HepG2 (cell line): ENCODE results near the gene SAE1. TPM values are rescaled to one million over a fixed set of nuclear protein-coding genes. Genes with fewer than 3 reads are reported as not detected.

ENCODE experiments used
- DR1 ChIP-seq: sonication (generic); formaldehyde crosslinking; IDR thresholded peaks from 2 replicates; pipeline ENCODE4 v1.8.0; 2021; ENCODE audit warnings: mild to moderate bottlenecking, missing genetic modification reagents, inconsistent platforms
- DRAP1 ChIP-seq: IDR thresholded peaks from 2 replicates; pipeline ENCODE4 v1.6.1; 2016; ENCODE audit warnings: missing genetic modification reagents, missing compliant biosample characterization
- GLMP ChIP-seq: sonication (generic); formaldehyde crosslinking; IDR thresholded peaks from 2 replicates; pipeline ENCODE4 v1.9.0; 2021; ENCODE audit warnings: missing genetic modification reagents, mild to moderate bottlenecking, borderline replicate concordance
- JUN ChIP-seq: sonication (generic); formaldehyde crosslinking; IDR thresholded peaks from 2 replicates; pipeline ENCODE4 v1.4.0; 2020; ENCODE audit warnings: mild to moderate bottlenecking, missing genetic modification reagents
- LCORL ChIP-seq, 2 experiments: fragments of 450-650 bp in 1 of 2; sonication (generic) in 1 of 2; formaldehyde crosslinking in 1 of 2; IDR thresholded peaks; 2 replicates each; pipeline versions ENCODE4 v1.5.0 to v1.6.1; 2017 to 2020; ENCODE audit warnings: antibody characterized with exemption in 1 of 2, missing genetic modification reagents in 1 of 2
- PAX8 ChIP-seq: sonication (generic); formaldehyde crosslinking; IDR thresholded peaks from 2 replicates; pipeline ENCODE4 v1.8.0; 2022; ENCODE audit warnings: mild to moderate bottlenecking, missing genetic modification reagents, borderline replicate concordance
- POLR2A ChIP-seq, 2 experiments: IDR thresholded peaks; 2 replicates each; pipeline ENCODE4 v1.6.1; 2011; ENCODE audit warnings: low read depth in 2 of 2, low read length in 2 of 2, mild to moderate bottlenecking in 1 of 2, moderate library complexity in 1 of 2; ENCODE audit not compliant: insufficient read depth in 1 of 2
- RBM22 ChIP-seq: fragments of 200-400 bp; formaldehyde crosslinking; optimal IDR thresholded peaks from 2 replicates; pipeline ENCODE3; 2017; ENCODE audit warnings: mild to moderate bottlenecking, low read length, moderate library complexity
- RERE ChIP-seq: IDR thresholded peaks from 2 replicates; pipeline ENCODE4 v1.6.1; 2016; ENCODE audit warnings: low read depth, missing genetic modification reagents, missing compliant biosample characterization
- RNF219 ChIP-seq: sonication (generic); formaldehyde crosslinking; IDR thresholded peaks from 2 replicates; pipeline ENCODE4 v1.5.0; 2020; ENCODE audit warnings: mild to moderate bottlenecking, missing genetic modification reagents
- SOX6 ChIP-seq, 2 experiments: fragments of 450-650 bp in 1 of 2; sonication (generic) in 1 of 2; formaldehyde crosslinking in 1 of 2; IDR thresholded peaks; 2 replicates each; pipeline versions ENCODE4 v1.4.0 to v1.6.1; 2017 to 2020; ENCODE audit warnings: antibody characterized with exemption in 1 of 2, mild to moderate bottlenecking in 1 of 2, missing genetic modification reagents in 1 of 2
- ZNF367 ChIP-seq: sonication (generic); formaldehyde crosslinking; IDR thresholded peaks from 2 replicates; pipeline ENCODE4 v1.4.0; 2020; ENCODE audit warnings: missing genetic modification reagents, borderline replicate concordance
- ZNF710 ChIP-seq: sonication (generic); formaldehyde crosslinking; IDR thresholded peaks from 2 replicates; pipeline ENCODE4 v1.5.0; 2020; ENCODE audit warnings: mild to moderate bottlenecking, missing genetic modification reagents, borderline replicate concordance
- ZNF75D ChIP-seq: sonication (generic); formaldehyde crosslinking; IDR thresholded peaks from 2 replicates; pipeline ENCODE4 v1.8.1; 2023; ENCODE audit warnings: missing genetic modification reagents, mild to moderate bottlenecking, borderline replicate concordance
- ZNF83 ChIP-seq: sonication (generic); formaldehyde crosslinking; IDR thresholded peaks from 2 replicates; pipeline ENCODE4 v1.4.0; 2020; ENCODE audit warnings: missing genetic modification reagents, mild to moderate bottlenecking, borderline replicate concordance
- ZNF839 ChIP-seq: sonication (generic); formaldehyde crosslinking; IDR thresholded peaks from 2 replicates; pipeline ENCODE4 v1.4.0; 2020; ENCODE audit warnings: missing genetic modification reagents, mild to moderate bottlenecking, borderline replicate concordance
- ZNF879 ChIP-seq: sonication (generic); formaldehyde crosslinking; IDR thresholded peaks from 2 replicates; pipeline ENCODE4 v1.8.1; 2023; ENCODE audit warnings: missing genetic modification reagents
- polyA plus RNA-seq, 8 experiments: library from polyadenylated mRNA; depleted of rRNA in 3 of 8; stranded (reverse) in 7 of 8; unstranded in 1 of 8; fragments of >200 nt; fragmentation: Illumina TruSeq in 4 of 8; extraction: Trizol in 4 of 8; gene quantifications; 2 replicates each; pipeline versions ENCODE4 v1.2.1 to v1.2.3, GENCODE V29; 2011 to 2016; ENCODE audit warnings: low read depth in 4 of 8, missing spikeins in 1 of 8, mixed read lengths in 1 of 8; ENCODE audit not compliant: insufficient read depth in 1 of 8
- total RNA-seq, 5 experiments: library from RNA; depleted of rRNA; stranded (reverse); fragments of >200 nt; fragmentation: Illumina TruSeq; extraction: Trizol; gene quantifications; 2 replicates each; pipeline ENCODE4 v1.2.3, GENCODE V29; 2016; ENCODE audit warnings: low read depth in 1 of 5

Gene SAE1
- total and polyA plus RNA-seq, 2 of the 13 experiments (the other 11 are each of a cell fraction or from before 2014, with no cell fraction given): 87.6 to 197 TPM

GRCh38 chr19:47190167-47190727, 59.6 kb downstream of the SAE1 start (continued):
- TF ChIP-seq RERE (CRISPR knock-in tag) (peak; percentile 41; the same call in 1 of the 2 replicates), RNF219 (CRISPR knock-in tag) (no peak), ZNF839 (CRISPR knock-in tag) (no peak), ZNF367 (CRISPR knock-in tag) (no peak), ZNF710 (CRISPR knock-in tag) (no peak), PAX8 (CRISPR knock-in tag) (no peak), POLR2A (IDR thresholded peaks at IDR 0.05; ENCODE audit: insufficient read depth in 1 of 2, low read depth in 2 of 2, low read length in 2 of 2) (peak; percentile 44; a peak in 3 of 4 replicates), ZNF879 (CRISPR knock-in tag) (no peak), RBM22 (no peak), DR1 (CRISPR knock-in tag) (no peak), DRAP1 (CRISPR knock-in tag) (peak; percentile 45; the same call in 1 of the 2 replicates), LCORL (IDR thresholded peaks at IDR 0.05) (no peak), LCORL (CRISPR knock-in tag; IDR thresholded peaks at IDR 0.05) (no peak), SOX6 (IDR thresholded peaks at IDR 0.05) (no peak), SOX6 (CRISPR knock-in tag; IDR thresholded peaks at IDR 0.05) (peak; percentile 87), JUN (CRISPR knock-in tag) (no peak), GLMP (no peak), ZNF75D (CRISPR knock-in tag) (no peak), ZNF83 (CRISPR knock-in tag) (no peak)
